GM23338 (cell line): ENCODE results near the gene TMCC1. TPM values are rescaled to one million over a fixed set of nuclear protein-coding genes. Genes with fewer than 3 reads are reported as not detected.

ENCODE experiments used
- ATAC-seq: fragments of 200-7000 bp; cut with Tn5 transposase; 3 replicates; pipeline ENCODE4 v1.9.1; 2020
- DNase-seq: peaks from one replicate; pipeline ENCODE4 v3.0.0-alpha.2; 2015; ENCODE audit warnings: low spot score
- H2AFZ ChIP-seq: fragments of 200-600 bp; sonication (generic); 2 replicates; pipeline ENCODE4 v1.8.0; 2016; ENCODE audit warnings: antibody characterized with exemption, mild to moderate bottlenecking, moderate library complexity
- H3F3A ChIP-seq: fragments of 200-600 bp; sonication (generic); replicated peaks from 2 replicates; pipeline ENCODE4 v1.8.0; 2017; ENCODE audit warnings: antibody characterized with exemption, mixed run types, low read depth
- H3K27ac ChIP-seq: fragments of 200-600 bp; sonication (generic); 2 replicates; pipeline ENCODE4 v1.6.1; 2016; ENCODE audit warnings: low read depth
- H3K27me3 ChIP-seq: fragments of 200-600 bp; sonication (generic); 2 replicates; pipeline ENCODE4 v1.8.0; 2016; ENCODE audit warnings: mild to moderate bottlenecking, mixed run types, moderate library complexity; ENCODE audit not compliant: insufficient read depth
- H3K36me3 ChIP-seq: fragments of 200-600 bp; sonication (generic); 2 replicates; pipeline ENCODE4 v1.8.0; 2016; ENCODE audit warnings: mild to moderate bottlenecking; ENCODE audit not compliant: insufficient read depth
- H3K4me1 ChIP-seq: fragments of 200-600 bp; sonication (generic); 2 replicates; pipeline ENCODE4 v1.8.0; 2016; ENCODE audit warnings: mild to moderate bottlenecking, moderate library complexity; ENCODE audit not compliant: insufficient read depth
- H3K4me2 ChIP-seq: fragments of 200-600 bp; sonication (generic); 2 replicates; pipeline ENCODE4 v1.7.1; 2017; ENCODE audit warnings: mixed run types
- H3K4me3 ChIP-seq: fragments of 200-600 bp; sonication (generic); 2 replicates; pipeline ENCODE4 v1.6.1; 2016; ENCODE audit warnings: mixed run types
- H3K79me2 ChIP-seq: fragments of 200-600 bp; sonication (generic); replicated peaks from 2 replicates; pipeline ENCODE4 v1.8.0; 2017; ENCODE audit warnings: mild to moderate bottlenecking; ENCODE audit not compliant: insufficient read depth
- H3K9me2 ChIP-seq: fragments of 200-600 bp; sonication (generic); 2 replicates; pipeline ENCODE4 v1.8.0; 2017; ENCODE audit not compliant: insufficient read depth
- H4K20me1 ChIP-seq: fragments of 200-600 bp; sonication (generic); replicated peaks from 2 replicates; pipeline ENCODE4 v1.8.0; 2017; ENCODE audit warnings: mild to moderate bottlenecking; ENCODE audit not compliant: insufficient read depth
- H3K27ac Mint-ChIP-seq: 2 replicates; pipeline ENCODE4 v1.8.0; 2020; ENCODE audit warnings: inconsistent platforms, mild to moderate bottlenecking, moderate library complexity, mixed read lengths
- H3K27me3 Mint-ChIP-seq: 3 replicates; pipeline ENCODE4 v1.8.0; 2022; ENCODE audit warnings: low read depth, mild to moderate bottlenecking, moderate library complexity, mixed read lengths, inconsistent platforms; ENCODE audit not compliant: insufficient read depth, poor library complexity
- H3K36me3 Mint-ChIP-seq: 3 replicates; pipeline ENCODE4 v1.8.0; 2021; ENCODE audit warnings: low read depth, mild to moderate bottlenecking, inconsistent platforms, moderate library complexity, mixed read lengths
- H3K4me1 Mint-ChIP-seq: 3 replicates; pipeline ENCODE4 v1.8.0; 2020; ENCODE audit warnings: mild to moderate bottlenecking, inconsistent platforms, mixed read lengths
- H3K4me3 Mint-ChIP-seq: 3 replicates; pipeline ENCODE4 v1.8.0; 2021; ENCODE audit warnings: moderate library complexity, mild to moderate bottlenecking, inconsistent platforms, mixed read lengths
- H3K9me3 Mint-ChIP-seq: 3 replicates; pipeline ENCODE4 v1.8.0; 2020; ENCODE audit warnings: moderate library complexity, mild to moderate bottlenecking, inconsistent platforms, mixed read lengths
- CREB1 ChIP-seq: fragments of 250-450 bp; sonication (Bioruptor Pico); IDR thresholded peaks from 2 replicates; pipeline ENCODE4 v1.5.0; 2020; ENCODE audit warnings: low read depth, mild to moderate bottlenecking, moderate library complexity
- CTCF ChIP-seq, 2 experiments: fragments of 200-600 bp in 1 of 2; sonication (generic) in 1 of 2; conservative IDR thresholded peaks; 2 replicates each; pipeline versions ENCODE4 v1.5.1 to v1.6.1; 2016 to 2017; ENCODE audit warnings: antibody characterized with exemption in 2 of 2, low read depth in 2 of 2, mild to moderate bottlenecking in 2 of 2, moderate library complexity in 1 of 2
- ETS1 ChIP-seq: IDR thresholded peaks from 2 replicates; pipeline ENCODE4 v1.6.1; 2016; ENCODE audit warnings: antibody characterized with exemption
- EZH2 ChIP-seq: fragments of 200-600 bp; sonication (generic); IDR thresholded peaks from one replicate; pipeline ENCODE4 v1.8.0; 2017; ENCODE audit warnings: antibody characterized with exemption, mild to moderate bottlenecking, low read depth; ENCODE audit not compliant: unreplicated experiment
- EZH2phosphoT487 ChIP-seq: fragments of 200-600 bp; sonication (generic); IDR thresholded peaks from one replicate; pipeline ENCODE4 v1.8.1; 2018; ENCODE audit warnings: antibody characterized with exemption; ENCODE audit not compliant: unreplicated experiment
- JUNB ChIP-seq: IDR thresholded peaks from one replicate; pipeline ENCODE4 v1.6.1; 2016; ENCODE audit warnings: antibody characterized with exemption; ENCODE audit not compliant: unreplicated experiment
- NANOG ChIP-seq: IDR thresholded peaks from 2 replicates; pipeline ENCODE4 v1.6.1; 2016; ENCODE audit warnings: antibody characterized with exemption, borderline replicate concordance
- POLR2AphosphoS5 ChIP-seq: IDR thresholded peaks from 2 replicates; pipeline ENCODE4 v1.6.1; 2016; ENCODE audit warnings: antibody characterized with exemption, low read depth
- STAT1 ChIP-seq: IDR thresholded peaks from one replicate; pipeline ENCODE4 v1.6.1; 2016; ENCODE audit warnings: antibody characterized with exemption; ENCODE audit not compliant: unreplicated experiment
- ZNF114 ChIP-seq: fragments of 250-450 bp; sonication (Bioruptor Pico); IDR thresholded peaks from 2 replicates; pipeline ENCODE4 v1.5.0; 2020; ENCODE audit warnings: mild to moderate bottlenecking, moderate library complexity
- ZNF331 ChIP-seq: fragments of 250-450 bp; sonication (Bioruptor Pico); IDR thresholded peaks from 2 replicates; pipeline ENCODE4 v1.5.0; 2020; ENCODE audit warnings: low read depth, mild to moderate bottlenecking, moderate library complexity
- ZNF462 ChIP-seq: fragments of 250-450 bp; sonication (Bioruptor Pico); IDR thresholded peaks from 2 replicates; pipeline ENCODE4 v1.5.0; 2020; ENCODE audit warnings: mild to moderate bottlenecking, moderate library complexity
- polyA plus RNA-seq: library from polyadenylated mRNA; unstranded; fragments of >200 nt; fragmentation: Nextera tagmentation; extraction: Ambion mirVana; gene quantifications from 2 replicates; pipeline ENCODE4 v1.2.1, GENCODE V29; 2016
- total RNA-seq: library from RNA; depleted of rRNA; stranded (reverse); fragments of >200 nt; shearing (Covaris generic); gene quantifications from 2 replicates; pipeline ENCODE4 v1.2.3, GENCODE V29; 2014
- TF ChIP-seq, protein P1 (sequence below): IDR thresholded peaks from one replicate; pipeline ENCODE4 v1.6.1; 2018; ENCODE audit warnings: antibody characterized with exemption; ENCODE audit not compliant: unreplicated experiment

TMCC1 gene
- total and polyA plus RNA-seq, 2 experiments from 2014 or later = 8.2 to 18.4 TPM

DNA sequence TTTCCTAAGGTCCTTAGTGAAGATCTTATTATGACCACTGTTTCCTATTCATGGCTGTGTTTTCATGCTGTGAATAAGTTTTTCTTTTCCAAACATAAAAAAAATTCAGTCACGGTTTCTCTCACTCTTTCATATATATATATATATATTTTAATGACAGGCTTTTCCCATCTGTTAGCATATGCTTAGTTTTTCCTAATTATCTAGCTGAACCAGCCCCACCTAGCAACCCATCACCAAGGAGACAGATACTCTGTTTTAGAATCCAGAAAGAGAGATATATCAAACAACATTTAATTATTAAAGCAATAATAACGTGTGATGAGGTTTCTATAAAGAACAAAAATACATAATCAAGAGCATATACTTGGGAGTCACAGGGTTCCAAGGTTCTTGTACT, 58.3 kb downstream of the TMCC1 start:
- no peak for ATAC-seq

More for the DNA sequence above, 58.3 kb downstream of the TMCC1 start:
- no peak overlapping the region for H3K4me3 Mint-ChIP-seq
- no peak overlapping the region for H3K27ac ChIP-seq
- TF ChIP-seq STAT1 (no peak), ZNF114 (CRISPR knock-in tag) (no peak), CREB1 (CRISPR knock-in tag) (no peak), POLR2AphosphoS5 (no peak), EZH2phosphoT487 (no peak), ZNF331 (no peak), ETS1 (no peak), EZH2 (no peak), CTCF (conservative IDR thresholded peaks at IDR 0.05; ENCODE audit: low read depth in 2 of 2) (no peak), JUNB (no peak), ZNF462 (CRISPR knock-in tag) (no peak), NANOG (no peak)
- TF ChIP-seq, protein P1, sequence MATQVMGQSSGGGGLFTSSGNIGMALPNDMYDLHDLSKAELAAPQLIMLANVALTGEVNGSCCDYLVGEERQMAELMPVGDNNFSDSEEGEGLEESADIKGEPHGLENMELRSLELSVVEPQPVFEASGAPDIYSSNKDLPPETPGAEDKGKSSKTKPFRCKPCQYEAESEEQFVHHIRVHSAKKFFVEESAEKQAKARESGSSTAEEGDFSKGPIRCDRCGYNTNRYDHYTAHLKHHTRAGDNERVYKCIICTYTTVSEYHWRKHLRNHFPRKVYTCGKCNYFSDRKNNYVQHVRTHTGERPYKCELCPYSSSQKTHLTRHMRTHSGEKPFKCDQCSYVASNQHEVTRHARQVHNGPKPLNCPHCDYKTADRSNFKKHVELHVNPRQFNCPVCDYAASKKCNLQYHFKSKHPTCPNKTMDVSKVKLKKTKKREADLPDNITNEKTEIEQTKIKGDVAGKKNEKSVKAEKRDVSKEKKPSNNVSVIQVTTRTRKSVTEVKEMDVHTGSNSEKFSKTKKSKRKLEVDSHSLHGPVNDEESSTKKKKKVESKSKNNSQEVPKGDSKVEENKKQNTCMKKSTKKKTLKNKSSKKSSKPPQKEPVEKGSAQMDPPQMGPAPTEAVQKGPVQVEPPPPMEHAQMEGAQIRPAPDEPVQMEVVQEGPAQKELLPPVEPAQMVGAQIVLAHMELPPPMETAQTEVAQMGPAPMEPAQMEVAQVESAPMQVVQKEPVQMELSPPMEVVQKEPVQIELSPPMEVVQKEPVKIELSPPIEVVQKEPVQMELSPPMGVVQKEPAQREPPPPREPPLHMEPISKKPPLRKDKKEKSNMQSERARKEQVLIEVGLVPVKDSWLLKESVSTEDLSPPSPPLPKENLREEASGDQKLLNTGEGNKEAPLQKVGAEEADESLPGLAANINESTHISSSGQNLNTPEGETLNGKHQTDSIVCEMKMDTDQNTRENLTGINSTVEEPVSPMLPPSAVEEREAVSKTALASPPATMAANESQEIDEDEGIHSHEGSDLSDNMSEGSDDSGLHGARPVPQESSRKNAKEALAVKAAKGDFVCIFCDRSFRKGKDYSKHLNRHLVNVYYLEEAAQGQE = no peak
- DNase-seq = no peak
- H3K36me3 Mint-ChIP-seq = no peaks in the 10 kb centered on the region
- H2AFZ ChIP-seq = no peak overlapping the region
- no peaks in the 10 kb centered on the region for H3K27me3 Mint-ChIP-seq
- H3K9me3 Mint-ChIP-seq = no peaks in the 10 kb centered on the region
- no peak overlapping the region for H3K4me3 ChIP-seq
- H3K4me2 ChIP-seq = no peak overlapping the region
- H3K4me1 Mint-ChIP-seq = peaks cover 13% of the 10 kb centered on the region
- no peaks in the 10 kb centered on the region for H3K9me2 ChIP-seq
- H3K79me2 ChIP-seq = peaks cover 33% of the 10 kb centered on the region
- H3K27ac Mint-ChIP-seq = no peak overlapping the region
- no peaks in the 10 kb centered on the region for H3K27me3 ChIP-seq
- H3K4me1 ChIP-seq = peaks cover 14% of the 10 kb centered on the region
- no peaks in the 10 kb centered on the region; the same call in 1 of the 2 replicates for H4K20me1 ChIP-seq
- no peaks in the 10 kb centered on the region for H3F3A ChIP-seq
- no peaks in the 10 kb centered on the region for H3K36me3 ChIP-seq
